HG03558 (cell line): Measurements from ENCODE around the gene SLC6A5.
"Not testable (repeated sequence)": the region's sequence is repeated elsewhere in the genome, so short reads cannot be mapped to it uniquely, and the experiment has no call there.

Source experiments
- ATAC-seq: cut with Tn5 transposase; IDR thresholded peaks from one replicate; pipeline ENCODE4 v1.9.1; 2021; ENCODE audit warnings: moderate number of reproducible peaks; ENCODE audit not compliant: unreplicated experiment; ENCODE audit errors: extremely low read depth

Gene SLC6A5

GRCh38 chr11:20599221-20600019 is at the start of gene SLC6A5:
TSS of gene SLC6A5 (plus strand) at chr11:20599608. CDS start at chr11:20599673, 65 bp downstream.
- ATAC-seq: no peak

- no peak for ATAC-seq
These were observed 48.3 kb upstream of the SLC6A5 start for GRCh38 chr11:20551096-20551495.

GRCh38 chr11:20555783-20556182 is 43.6 kb upstream of the SLC6A5 start:
- no peak for ATAC-seq

DNA sequence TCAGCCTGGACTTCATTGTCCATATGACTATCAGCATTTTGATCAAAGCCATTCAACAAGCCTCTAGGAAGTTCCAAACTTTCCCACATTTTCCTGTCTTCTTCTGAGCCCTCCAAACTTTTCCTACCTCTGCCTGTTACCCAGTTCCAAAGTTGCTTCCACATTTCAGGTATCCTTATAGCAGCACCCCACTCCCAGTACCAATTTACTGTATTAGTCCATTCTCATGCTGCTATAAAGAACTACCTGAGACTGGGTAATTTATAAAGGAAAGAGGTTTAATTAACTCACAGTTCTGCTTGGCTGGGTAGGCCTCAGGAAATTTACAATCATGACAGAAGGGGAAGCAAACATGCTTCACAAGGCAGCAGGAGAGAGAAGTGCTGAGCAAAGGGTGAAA is 43.0 kb upstream of the SLC6A5 start:
- not testable (repeated sequence) for ATAC-seq

GRCh38 chr11:20558741-20559140 is 40.7 kb upstream of the SLC6A5 start:
- no peak for ATAC-seq

DNA sequence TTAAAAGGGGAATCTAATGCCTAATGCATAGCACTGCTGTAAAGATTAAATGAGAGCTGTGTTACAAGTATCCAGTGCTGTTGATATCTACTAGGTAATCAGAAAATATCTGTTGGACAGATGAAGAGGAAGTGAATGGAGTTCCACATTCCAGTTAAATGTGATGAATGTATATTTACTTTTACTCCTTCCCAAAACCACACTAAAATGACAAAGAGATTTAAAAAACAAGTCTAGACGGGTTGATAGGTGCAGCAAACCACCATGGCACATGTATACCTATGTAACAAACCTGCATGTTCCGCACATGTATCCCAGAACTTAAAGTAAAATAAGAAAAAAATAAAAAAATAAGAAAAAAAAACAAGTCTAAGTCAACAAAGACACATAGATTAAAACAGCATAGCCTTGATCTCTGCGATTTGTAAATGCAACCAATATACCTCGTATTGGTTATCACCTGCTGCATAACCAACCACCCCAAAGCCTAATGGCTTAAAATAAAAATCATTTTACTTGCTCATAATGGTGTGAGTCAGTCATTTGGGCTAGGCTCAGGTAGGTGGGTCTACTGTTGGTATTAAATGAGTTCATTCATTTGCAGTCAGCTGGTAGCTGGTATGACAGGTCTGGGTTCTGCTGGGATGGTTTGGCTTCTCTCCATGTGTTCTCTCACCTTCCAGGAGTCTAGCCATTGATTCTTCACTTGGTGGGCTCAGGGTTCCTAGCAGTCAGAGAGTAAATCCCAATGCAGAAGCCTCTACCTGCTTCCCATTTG is 39.7 kb upstream of the SLC6A5 start:
- ATAC-seq: no peak

GRCh38 chr11:20561915-20562314 is 37.5 kb upstream of the SLC6A5 start:
- ATAC-seq: no peak

- no peak for ATAC-seq
These were observed 35.5 kb upstream of the SLC6A5 start for GRCh38 chr11:20563866-20564265.

- ATAC-seq: no peak
These were observed 34.4 kb upstream of the SLC6A5 start for GRCh38 chr11:20564846-20565635.

DNA sequence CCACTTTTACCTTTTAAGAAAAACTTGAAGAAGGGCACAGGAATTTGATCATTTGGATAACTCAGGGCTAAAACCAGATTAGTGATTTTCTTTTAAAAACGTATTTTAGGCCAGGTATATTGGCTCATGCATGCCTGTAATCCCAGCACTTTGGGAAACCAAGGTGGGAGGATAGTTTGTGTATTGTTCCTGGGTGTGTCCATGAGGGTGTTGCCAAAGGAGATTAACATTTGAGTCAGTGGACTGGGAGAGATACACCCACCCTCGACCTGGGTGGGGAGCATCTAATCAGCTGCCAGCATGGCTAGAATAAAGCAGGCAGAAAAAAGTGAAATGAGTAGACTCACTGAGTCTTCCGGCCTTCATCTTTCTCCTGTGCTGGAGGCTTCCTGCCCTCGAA is 33.3 kb upstream of the SLC6A5 start:
- not testable (repeated sequence) for ATAC-seq

- ATAC-seq: no peak
These were observed 32.6 kb upstream of the SLC6A5 start for GRCh38 chr11:20566591-20567434.

GRCh38 chr11:20579725-20580124 is 19.7 kb upstream of the SLC6A5 start:
- not testable (repeated sequence) for ATAC-seq

DNA sequence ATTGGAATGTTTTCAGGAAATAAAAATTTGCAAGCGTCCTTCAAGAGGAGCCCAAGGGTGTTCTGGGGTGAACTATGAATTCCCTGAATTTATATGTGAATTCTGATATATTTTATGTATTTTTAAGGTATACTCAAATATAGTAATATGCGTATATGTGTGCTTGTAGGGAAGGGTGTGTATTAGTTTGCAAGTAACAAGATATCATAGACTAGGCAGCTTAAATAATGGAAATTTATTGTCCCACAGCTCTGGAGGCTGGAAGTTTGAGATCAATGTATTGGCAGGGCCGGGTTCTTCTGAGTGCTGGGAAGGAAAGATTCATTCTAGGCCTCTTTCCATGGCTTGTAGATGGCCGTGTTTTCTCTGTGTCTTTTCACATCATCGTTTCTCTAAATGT is 16.2 kb upstream of the SLC6A5 start:
- ATAC-seq: no peak

- no peak for ATAC-seq
These were observed 15.2 kb upstream of the SLC6A5 start for GRCh38 chr11:20584093-20584774.

GRCh38 chr11:20589796-20590195 is 9.6 kb upstream of the SLC6A5 start:
- no peak for ATAC-seq

- no peak for ATAC-seq
These were observed 9.0 kb upstream of the SLC6A5 start for GRCh38 chr11:20590381-20590780.

DNA sequence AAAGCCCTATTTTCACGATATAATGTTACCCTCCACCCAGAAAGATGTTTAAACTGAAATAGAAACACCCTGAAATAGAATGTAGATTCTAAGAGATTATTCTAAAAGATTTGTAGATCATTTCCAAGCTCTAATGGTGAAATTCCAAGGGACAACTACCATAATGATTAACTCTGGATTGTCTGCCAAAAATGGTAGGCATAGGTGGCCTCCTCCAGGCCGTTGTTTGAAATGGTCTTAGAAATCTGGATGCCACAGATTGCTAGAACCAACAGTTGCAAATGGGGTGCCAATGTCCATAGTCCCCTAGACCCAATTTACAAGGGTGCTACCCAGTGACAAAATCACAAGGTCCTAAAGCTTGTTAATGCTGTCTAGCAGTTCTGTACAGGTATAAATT is 6.7 kb upstream of the SLC6A5 start:
- no peak for ATAC-seq

GRCh38 chr11:20594274-20595061 is 4.9 kb upstream of the SLC6A5 start:
- no peak for ATAC-seq

DNA sequence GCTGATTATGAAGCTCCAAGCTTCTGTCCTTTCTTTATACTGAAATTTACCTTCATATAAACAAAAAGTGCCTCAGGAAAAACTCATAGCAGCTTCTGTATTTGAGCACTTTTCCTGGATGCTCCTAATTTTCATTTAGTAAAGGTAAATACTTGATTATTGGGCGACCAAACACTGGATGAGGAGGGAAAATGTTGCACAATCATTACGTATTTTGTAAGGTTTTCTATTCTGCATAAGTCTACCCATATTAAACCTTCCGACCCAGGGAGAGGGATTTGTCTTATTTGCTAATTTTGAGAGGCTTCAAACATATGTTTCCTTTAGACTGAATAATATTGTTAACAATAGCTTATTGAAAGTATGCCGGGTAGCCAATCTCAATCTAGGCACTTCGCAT is 4.3 kb upstream of the SLC6A5 start:
- no peak for ATAC-seq
